ENCODE measurements around the gene IL4R. TPM values are rescaled to one million over a fixed set of nuclear protein-coding genes. Genes with fewer than 3 reads are reported as not detected.

IL4R gene
- total and polyA plus RNA-seq, 2 experiments from 2014 or later: 6.4 to 17.6 TPM

DNA sequence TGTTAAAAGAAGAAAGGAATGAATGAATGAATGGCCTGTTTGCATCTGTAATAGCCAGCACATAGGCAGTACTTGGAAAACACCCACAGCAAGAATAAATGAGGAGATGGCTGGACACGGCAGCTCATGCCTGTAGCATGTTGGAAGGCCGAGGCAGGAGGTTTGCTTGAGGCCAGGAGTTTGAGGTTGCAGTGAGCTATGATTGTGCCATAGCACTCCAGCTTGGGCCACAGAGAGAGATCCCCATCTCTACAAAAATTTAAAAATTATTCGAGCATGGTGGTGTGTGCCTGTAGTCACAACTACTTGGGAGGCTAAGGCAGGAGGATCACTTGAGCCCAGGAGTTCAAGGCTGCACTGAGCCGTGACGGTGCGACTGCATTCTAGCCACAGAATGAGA, 12.5 kb downstream of the IL4R start (continued):
- TF ChIP-seq EZH2phosphoT487 (IDR thresholded peaks at IDR 0.05; ENCODE audit: unreplicated experiment) (no peak), JUNB (IDR thresholded peaks at IDR 0.05; ENCODE audit: unreplicated experiment) (no peak), EZH2 (IDR thresholded peaks at IDR 0.05; ENCODE audit: low read depth, unreplicated experiment) (no peak), NANOG (IDR thresholded peaks at IDR 0.05; ENCODE audit: borderline replicate concordance) (no peak)
- TF ChIP-seq, protein P1, sequence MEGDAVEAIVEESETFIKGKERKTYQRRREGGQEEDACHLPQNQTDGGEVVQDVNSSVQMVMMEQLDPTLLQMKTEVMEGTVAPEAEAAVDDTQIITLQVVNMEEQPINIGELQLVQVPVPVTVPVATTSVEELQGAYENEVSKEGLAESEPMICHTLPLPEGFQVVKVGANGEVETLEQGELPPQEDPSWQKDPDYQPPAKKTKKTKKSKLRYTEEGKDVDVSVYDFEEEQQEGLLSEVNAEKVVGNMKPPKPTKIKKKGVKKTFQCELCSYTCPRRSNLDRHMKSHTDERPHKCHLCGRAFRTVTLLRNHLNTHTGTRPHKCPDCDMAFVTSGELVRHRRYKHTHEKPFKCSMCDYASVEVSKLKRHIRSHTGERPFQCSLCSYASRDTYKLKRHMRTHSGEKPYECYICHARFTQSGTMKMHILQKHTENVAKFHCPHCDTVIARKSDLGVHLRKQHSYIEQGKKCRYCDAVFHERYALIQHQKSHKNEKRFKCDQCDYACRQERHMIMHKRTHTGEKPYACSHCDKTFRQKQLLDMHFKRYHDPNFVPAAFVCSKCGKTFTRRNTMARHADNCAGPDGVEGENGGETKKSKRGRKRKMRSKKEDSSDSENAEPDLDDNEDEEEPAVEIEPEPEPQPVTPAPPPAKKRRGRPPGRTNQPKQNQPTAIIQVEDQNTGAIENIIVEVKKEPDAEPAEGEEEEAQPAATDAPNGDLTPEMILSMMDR (conservative IDR thresholded peaks at IDR 0.05; ENCODE audit: low read depth in 2 of 2): no peak

DNA sequence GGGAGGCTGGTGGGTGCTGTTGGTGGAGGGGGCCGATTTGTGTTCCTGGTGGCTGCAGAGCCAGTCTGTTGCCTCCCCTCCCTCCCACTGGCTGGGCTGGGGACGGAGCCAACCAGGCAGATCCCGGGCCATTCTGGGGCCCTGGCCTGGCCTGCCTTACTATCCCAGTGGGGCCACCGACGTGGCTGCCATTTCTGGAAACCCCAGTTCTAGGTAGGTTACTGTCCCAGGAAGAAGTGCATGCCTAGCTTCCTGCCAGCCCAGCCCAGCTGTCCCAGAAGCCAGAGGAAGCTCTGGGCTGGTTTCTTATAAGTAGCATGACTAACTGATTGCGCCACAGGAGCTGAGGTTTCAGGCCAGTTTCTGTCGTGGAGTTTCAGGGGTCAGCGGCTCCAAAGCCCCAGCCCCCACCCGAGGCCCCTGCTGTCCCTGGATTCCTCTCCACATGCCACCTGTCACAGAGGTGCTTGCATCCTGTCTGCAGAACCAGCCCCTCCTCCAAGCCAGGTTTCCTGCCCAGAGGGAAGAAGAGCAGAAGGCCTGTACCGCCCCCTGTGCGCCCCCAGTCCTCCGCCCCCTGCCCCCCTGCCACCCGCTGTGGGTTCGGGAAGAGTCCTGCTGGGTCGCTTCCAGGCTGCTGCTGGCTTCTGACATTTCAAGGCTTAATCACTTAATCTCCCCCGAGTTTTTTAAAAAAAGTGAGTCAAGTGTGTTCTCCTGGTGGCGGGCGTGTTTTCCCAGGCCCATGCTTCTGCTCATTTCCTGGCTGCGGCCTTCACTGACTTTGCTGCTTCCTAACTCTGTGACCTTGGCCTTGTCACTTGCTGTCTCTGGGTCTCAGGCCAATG, 13.2 kb downstream of the IL4R start:
- Histone ChIP-seq H4K20me1 (replicated peaks; ENCODE audit: insufficient read depth) (no peaks in the 10 kb centered on the region), H3K4me2 (peak overlapping the region; percentile 73), H3K36me3 (ENCODE audit: insufficient read depth) (no peaks in the 10 kb centered on the region), H3F3A (replicated peaks; ENCODE audit: low read depth) (peaks cover 10% of the 10 kb centered on the region), H2AFZ (no peak overlapping the region), H3K27me3 (ENCODE audit: insufficient read depth) (no peaks in the 10 kb centered on the region), H3K27ac (ENCODE audit: low read depth) (peak overlapping the region; percentile 95), H3K4me1 (ENCODE audit: insufficient read depth) (peaks cover 52% of the 10 kb centered on the region), H3K79me2 (replicated peaks; ENCODE audit: insufficient read depth) (peaks cover 36% of the 10 kb centered on the region), H3K4me3 (peak overlapping the region; percentile 39), H3K9me2 (ENCODE audit: insufficient read depth) (no peaks in the 10 kb centered on the region)
- H3K27me3 Mint-ChIP-seq (ENCODE audit: insufficient read depth, low read depth, poor library complexity): peaks cover 2% of the 10 kb centered on the region
- DNase-seq (ENCODE audit: low spot score) (peak; percentile 89), ATAC-seq (peak; percentile 86)
- peaks cover 57% of the 10 kb centered on the region for H3K4me1 Mint-ChIP-seq
- peak overlapping the region; percentile 90 for H3K27ac Mint-ChIP-seq
- H3K4me3 Mint-ChIP-seq: peak overlapping the region; percentile 8; the same call in 2 of the 3 replicates
- H3K9me3 Mint-ChIP-seq: peaks cover 8% of the 10 kb centered on the region; the same call in 2 of the 3 replicates
- peaks cover 10% of the 10 kb centered on the region for H3K36me3 Mint-ChIP-seq (ENCODE audit: low read depth)
- TF ChIP-seq, protein P2, sequence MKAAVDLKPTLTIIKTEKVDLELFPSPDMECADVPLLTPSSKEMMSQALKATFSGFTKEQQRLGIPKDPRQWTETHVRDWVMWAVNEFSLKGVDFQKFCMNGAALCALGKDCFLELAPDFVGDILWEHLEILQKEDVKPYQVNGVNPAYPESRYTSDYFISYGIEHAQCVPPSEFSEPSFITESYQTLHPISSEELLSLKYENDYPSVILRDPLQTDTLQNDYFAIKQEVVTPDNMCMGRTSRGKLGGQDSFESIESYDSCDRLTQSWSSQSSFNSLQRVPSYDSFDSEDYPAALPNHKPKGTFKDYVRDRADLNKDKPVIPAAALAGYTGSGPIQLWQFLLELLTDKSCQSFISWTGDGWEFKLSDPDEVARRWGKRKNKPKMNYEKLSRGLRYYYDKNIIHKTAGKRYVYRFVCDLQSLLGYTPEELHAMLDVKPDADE (IDR thresholded peaks at IDR 0.05): peak; percentile 40; the same call in 1 of the 2 replicates
- no peak for TF ChIP-seq ZNF114 (CRISPR knock-in tag; IDR thresholded peaks at IDR 0.05)

DNA sequence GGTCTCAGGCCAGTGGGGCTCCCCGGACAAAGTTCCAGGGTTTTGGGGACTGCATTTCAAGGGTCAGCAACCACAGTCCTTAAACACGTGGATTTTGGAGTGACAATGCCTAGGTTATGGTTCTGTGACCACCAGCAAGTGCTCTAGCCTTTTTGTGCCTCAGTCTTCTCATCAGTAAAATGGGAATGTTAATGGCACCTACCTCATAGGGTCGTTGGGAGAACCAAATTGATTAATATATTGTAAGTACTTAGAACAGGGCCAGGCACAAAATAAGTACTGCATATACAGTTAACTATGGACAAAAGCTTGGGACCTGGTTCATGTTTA, 13.8 kb downstream of the IL4R start:
- H3K27me3 ChIP-seq (ENCODE audit: insufficient read depth): no peaks in the 10 kb centered on the region
- peaks cover 8% of the 10 kb centered on the region; the same call in 2 of the 3 replicates for H3K9me3 Mint-ChIP-seq
- H3K27ac Mint-ChIP-seq: peak overlapping the region; percentile 90
- DNase-seq (ENCODE audit: low spot score) (no peak), ATAC-seq (no peak)
- H3K36me3 ChIP-seq (ENCODE audit: insufficient read depth): no peaks in the 10 kb centered on the region
- H3K27me3 Mint-ChIP-seq (ENCODE audit: insufficient read depth, low read depth, poor library complexity): peaks cover 2% of the 10 kb centered on the region
- peak overlapping the region; percentile 73 for H3K4me2 ChIP-seq
- peak overlapping the region; percentile 95 for H3K27ac ChIP-seq (ENCODE audit: low read depth)
- H4K20me1 ChIP-seq (replicated peaks; ENCODE audit: insufficient read depth): no peaks in the 10 kb centered on the region
- peaks cover 30% of the 10 kb centered on the region for H3K79me2 ChIP-seq (replicated peaks; ENCODE audit: insufficient read depth)
- peaks cover 62% of the 10 kb centered on the region for H3K4me1 Mint-ChIP-seq
- peaks cover 52% of the 10 kb centered on the region for H3K4me1 ChIP-seq (ENCODE audit: insufficient read depth)
- peaks cover 10% of the 10 kb centered on the region for H3F3A ChIP-seq (replicated peaks; ENCODE audit: low read depth)
- no peak overlapping the region for H2AFZ ChIP-seq
- peak overlapping the region; percentile 8; the same call in 2 of the 3 replicates for H3K4me3 Mint-ChIP-seq
- H3K36me3 Mint-ChIP-seq (ENCODE audit: low read depth): peaks cover 16% of the 10 kb centered on the region
- no peaks in the 10 kb centered on the region for H3K9me2 ChIP-seq (ENCODE audit: insufficient read depth)
- H3K4me3 ChIP-seq: peak overlapping the region; percentile 39; the same call in 1 of the 2 replicates
- TF ChIP-seq STAT1 (IDR thresholded peaks at IDR 0.05; ENCODE audit: unreplicated experiment) (no peak), NANOG (IDR thresholded peaks at IDR 0.05; ENCODE audit: borderline replicate concordance) (no peak), JUNB (IDR thresholded peaks at IDR 0.05; ENCODE audit: unreplicated experiment) (no peak), ZNF331 (CRISPR knock-in tag; IDR thresholded peaks at IDR 0.05; ENCODE audit: low read depth) (no peak), EZH2 (IDR thresholded peaks at IDR 0.05; ENCODE audit: low read depth, unreplicated experiment) (no peak)
- TF ChIP-seq, protein P3, sequence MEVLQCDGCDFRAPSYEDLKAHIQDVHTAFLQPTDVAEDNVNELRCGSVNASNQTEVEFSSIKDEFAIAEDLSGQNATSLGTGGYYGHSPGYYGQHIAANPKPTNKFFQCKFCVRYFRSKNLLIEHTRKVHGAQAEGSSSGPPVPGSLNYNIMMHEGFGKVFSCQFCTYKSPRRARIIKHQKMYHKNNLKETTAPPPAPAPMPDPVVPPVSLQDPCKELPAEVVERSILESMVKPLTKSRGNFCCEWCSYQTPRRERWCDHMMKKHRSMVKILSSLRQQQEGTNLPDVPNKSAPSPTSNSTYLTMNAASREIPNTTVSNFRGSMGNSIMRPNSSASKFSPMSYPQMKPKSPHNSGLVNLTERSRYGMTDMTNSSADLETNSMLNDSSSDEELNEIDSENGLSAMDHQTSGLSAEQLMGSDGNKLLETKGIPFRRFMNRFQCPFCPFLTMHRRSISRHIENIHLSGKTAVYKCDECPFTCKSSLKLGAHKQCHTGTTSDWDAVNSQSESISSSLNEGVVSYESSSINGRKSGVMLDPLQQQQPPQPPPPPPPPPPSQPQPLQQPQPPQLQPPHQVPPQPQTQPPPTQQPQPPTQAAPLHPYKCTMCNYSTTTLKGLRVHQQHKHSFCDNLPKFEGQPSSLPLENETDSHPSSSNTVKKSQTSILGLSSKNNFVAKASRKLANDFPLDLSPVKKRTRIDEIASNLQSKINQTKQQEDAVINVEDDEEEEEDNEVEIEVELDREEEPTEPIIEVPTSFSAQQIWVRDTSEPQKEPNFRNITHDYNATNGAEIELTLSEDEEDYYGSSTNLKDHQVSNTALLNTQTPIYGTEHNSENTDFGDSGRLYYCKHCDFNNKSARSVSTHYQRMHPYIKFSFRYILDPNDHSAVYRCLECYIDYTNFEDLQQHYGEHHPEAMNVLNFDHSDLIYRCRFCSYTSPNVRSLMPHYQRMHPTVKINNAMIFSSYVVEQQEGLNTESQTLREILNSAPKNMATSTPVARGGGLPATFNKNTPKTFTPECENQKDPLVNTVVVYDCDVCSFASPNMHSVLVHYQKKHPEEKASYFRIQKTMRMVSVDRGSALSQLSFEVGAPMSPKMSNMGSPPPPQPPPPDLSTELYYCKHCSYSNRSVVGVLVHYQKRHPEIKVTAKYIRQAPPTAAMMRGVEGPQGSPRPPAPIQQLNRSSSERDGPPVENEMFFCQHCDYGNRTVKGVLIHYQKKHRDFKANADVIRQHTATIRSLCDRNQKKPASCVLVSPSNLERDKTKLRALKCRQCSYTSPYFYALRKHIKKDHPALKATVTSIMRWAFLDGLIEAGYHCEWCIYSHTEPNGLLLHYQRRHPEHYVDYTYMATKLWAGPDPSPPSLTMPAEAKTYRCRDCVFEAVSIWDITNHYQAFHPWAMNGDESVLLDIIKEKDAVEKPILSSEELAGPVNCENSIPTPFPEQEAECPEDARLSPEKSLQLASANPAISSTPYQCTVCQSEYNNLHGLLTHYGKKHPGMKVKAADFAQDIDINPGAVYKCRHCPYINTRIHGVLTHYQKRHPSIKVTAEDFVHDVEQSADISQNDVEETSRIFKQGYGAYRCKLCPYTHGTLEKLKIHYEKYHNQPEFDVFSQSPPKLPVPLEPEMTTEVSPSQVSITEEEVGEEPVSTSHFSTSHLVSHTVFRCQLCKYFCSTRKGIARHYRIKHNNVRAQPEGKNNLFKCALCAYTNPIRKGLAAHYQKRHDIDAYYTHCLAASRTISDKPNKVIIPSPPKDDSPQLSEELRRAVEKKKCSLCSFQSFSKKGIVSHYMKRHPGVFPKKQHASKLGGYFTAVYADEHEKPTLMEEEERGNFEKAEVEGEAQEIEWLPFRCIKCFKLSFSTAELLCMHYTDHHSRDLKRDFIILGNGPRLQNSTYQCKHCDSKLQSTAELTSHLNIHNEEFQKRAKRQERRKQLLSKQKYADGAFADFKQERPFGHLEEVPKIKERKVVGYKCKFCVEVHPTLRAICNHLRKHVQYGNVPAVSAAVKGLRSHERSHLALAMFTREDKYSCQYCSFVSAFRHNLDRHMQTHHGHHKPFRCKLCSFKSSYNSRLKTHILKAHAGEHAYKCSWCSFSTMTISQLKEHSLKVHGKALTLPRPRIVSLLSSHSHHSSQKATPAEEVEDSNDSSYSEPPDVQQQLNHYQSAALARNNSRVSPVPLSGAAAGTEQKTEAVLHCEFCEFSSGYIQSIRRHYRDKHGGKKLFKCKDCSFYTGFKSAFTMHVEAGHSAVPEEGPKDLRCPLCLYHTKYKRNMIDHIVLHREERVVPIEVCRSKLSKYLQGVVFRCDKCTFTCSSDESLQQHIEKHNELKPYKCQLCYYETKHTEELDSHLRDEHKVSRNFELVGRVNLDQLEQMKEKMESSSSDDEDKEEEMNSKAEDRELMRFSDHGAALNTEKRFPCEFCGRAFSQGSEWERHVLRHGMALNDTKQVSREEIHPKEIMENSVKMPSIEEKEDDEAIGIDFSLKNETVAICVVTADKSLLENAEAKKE (CRISPR knock-in tag; IDR thresholded peaks at IDR 0.05): no peak

All from GM23338 (cell line).